DMS53 treated with DMSO at 0.1 percent for 48 hours (cell line): ENCODE data around the gene AGBL3.
"Not testable (repeated sequence)": the region's sequence is repeated elsewhere in the genome, so short reads cannot be mapped to it uniquely, and the experiment has no call there.

Experiments
- DNase-seq: peaks from one replicate; lab custom pipeline; 2025; ENCODE audit not compliant: unreplicated experiment; lab: John Stamatoyannopoulos, UW

AGBL3 gene

DNA sequence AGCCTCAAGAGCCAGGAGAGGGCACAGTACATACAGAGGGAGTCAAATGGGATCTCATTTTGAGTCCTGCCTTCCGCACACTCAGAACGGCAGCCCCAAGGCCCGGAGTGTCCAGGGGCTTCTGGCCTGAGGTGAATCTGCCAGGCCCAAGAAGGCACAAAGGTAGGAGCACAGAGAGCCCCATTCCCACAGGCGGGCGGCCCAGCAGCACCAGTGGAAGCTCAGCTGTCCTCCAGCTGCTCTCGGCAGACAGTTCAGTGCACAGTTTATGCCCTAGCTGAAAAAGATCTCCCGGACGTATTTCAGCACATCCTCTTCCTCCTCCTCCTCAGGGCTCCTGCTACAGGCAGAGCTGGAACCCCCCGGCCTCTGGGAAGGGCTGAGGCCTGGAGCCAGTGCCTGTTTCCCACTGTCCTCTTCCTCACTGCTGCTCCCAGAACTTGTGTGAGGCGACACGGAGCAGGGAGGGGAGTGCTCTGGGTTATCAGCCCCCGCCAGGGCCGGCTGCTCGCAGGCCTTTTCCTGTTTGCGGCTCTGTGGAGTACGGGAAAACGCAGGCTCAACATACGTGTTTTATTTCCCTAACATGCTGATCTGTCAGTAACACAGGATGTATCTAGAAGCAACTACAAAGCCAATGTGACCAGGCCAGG lies 180.2 kb downstream of the AGBL3 start:
- DNase-seq, result no peak

DNA sequence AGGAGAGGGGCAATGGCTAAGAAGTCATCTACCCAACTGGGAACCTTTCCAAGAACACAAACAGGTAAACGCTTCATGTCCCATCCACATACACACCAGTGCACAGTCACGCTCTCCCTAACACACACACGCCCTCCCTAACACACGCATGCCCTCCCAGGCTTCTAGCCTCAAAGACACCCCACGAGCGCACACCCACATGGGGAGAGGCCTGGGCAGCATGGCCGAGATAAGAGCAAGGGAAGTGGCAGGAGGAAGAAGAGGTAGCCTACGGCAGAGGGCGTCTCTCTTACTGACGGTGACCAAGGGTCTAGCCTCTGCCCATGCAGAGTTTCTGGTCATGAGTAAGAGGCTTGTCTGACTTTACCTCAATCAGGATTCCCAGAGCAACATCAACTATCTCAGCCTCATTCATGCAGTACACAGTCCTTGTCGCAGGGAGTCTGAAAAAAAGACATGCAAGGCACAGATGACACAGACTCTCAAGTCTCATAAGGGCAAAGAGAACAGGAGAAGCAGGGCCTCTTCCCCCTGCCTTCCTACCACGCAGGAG lies 181.1 kb downstream of the AGBL3 start:
- DNase-seq, result no peak

DNA sequence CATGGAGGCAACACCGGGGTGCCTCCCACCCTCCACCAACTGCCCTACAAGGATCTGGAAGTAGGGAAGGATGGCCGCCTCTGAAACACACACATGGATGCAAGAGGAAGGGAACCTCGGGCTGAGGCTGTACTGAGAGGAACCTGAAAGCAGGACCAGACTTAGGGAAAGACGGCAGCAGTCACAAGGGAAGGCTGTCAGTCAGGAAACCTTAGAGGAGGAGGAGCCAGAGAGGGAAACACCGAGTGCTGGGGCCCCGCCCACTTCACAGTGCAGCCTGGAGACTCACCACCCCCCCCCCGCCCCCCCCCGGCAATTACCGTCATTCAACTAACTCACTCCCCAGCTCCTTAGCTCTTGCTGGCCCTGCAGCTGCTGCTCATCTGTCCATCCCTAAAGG lies 181.7 kb downstream of the AGBL3 start:
- no peak for DNase-seq

DNA sequence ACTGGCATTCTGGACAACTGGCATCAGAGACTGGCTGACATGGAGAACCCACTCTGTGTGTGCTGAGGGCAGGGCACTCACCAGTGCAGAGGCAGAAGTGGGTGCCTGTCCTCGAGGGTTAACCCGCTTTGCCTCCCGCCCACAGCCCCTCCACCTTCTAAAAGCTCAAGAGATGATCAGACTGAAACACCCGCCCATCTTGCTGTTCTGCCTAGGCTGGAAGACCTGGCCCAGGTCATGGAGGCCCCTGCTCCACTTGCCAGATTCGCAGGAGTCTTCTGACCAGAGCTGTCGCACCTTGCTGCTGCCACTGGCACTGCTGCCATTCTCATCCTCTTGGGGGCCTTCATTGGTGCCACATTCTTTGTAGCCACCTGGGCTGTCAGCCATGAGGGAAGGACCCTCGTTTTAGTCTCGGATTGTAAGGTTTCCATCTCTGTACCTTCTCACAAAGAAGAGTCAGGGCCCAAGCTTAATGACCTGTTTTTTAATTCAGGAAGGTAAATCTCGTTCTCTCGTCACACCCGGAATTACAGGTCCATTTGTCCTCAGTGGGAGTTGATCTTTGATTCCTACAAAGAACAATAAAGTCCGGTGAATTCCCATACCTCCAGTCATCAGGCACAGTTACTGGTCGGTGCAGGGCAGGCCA lies 182.3 kb downstream of the AGBL3 start:
- no peak for DNase-seq

DNA sequence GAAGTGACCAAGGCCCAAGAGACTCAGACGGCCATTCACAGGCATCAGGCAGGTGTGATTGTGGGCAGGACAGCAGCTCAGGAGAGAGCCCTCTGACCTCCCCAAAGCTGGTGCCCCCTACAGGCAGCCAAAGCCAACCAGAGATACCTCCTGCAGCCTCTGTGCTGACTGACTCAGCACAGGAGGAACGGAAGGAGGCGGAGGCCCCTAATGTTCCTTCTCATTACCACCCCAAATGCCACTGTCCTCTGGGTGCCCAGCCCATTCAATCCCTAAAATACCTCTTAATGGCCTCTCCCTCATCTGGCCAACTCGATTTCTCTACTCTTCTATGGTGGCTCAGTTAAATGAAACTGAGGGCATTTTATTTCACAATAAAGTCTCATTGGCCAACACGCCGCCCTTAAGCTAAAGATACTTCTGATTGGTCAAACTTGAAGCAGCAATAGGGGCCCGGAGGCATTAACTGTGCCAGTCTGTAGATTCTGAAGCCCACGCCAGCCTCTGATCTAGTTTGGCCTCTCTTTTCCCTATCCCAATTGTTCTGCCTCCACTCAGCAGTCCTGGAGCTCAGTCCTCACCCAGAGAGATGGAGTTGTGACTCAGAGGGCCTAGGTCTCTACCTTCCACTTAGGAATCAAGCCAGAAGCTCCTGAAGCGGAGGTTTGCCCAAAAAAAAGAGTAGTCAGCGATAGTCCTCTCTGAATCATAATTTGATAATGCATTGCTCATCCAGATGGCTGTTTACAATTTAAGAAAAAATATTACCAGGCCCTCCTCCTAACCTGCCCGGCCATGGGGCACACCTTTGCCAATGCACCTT lies 183.0 kb downstream of the AGBL3 start:
- peak; percentile 9 for DNase-seq

DNA sequence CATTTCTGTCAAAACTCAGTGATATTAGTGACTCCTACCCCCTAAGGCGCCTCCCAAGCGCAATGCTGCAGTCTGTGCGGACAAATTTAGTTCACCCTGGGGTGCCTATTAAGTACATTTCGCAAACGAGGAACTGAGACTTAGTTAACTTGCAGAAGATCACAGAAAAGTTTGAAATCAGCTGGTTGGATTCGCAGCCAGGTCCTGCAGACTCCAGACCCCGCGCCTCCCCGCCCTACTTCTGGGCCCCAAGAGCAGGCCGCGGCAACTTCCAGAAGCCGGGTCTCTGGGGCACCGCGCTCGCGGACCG lies 183.6 kb downstream of the AGBL3 start:
- DNase-seq, result no peak

DNA sequence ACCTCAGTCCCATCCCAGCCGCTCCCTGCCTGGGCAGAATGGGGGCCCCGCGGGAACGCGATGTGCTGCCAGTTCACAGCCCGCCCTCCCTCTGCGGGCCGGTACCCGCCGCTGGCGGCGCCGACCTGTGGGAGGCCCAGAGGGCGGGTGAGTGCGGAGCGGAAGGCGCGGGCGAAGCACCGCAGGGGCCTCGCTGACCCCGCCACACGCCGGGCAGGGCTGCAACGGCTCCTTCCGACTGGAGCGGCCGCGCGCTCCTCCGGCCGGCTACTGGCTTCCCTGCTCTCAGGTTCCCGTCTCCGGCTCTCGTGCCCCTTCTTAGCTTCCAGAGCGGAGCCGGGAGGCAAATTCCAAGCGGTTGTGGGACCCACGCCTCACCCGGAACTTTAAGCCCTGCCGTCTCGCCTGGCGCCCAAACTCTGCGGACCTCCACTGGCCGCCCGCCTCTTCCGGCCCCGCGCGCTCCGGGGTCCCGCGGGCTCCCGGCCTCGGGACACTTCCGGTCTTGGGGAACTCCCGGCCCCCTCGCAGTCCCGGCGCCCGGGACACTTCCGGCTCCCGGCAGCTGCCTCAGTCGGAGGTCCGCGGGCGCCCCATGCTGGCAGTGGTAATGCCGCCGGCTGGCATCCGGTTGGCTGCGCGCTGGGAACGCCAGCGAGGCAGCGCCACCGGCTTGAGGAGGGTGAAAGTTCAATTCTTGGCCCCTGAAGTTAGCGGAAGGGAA lies 184.1 kb downstream of the AGBL3 start, which contains the start of gene CYREN:
TSS of gene CYREN (minus strand) at position 434 of the 724 bp plus-strand sequence. CDS start 1,785 bp downstream, outside the sequence.
- DNase-seq, result peak; percentile 96

DNA sequence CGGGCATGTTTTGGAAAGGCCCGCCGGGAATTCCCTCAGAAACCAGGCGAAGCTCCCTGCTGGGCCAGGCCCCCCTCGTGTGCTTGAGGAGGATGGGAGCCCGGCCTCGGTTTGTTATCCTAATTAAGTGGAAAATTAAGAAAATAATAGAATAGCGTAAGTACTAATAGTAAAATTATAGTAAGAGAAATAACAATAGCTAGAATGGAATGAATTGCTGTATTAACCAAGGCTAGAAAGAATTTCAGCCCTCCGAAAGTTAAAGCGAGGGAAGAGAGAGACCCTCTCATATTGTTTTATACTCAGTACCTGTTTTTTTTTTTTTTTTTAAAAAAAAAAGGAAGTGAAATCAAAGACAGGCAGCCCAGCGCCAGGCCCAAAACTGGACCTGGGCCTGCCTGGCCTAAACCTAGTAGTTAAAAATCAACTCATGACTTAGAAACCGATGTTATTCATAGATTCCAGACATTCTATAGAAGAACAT lies 184.7 kb downstream of the AGBL3 start:
- not testable (repeated sequence) for DNase-seq

DNA sequence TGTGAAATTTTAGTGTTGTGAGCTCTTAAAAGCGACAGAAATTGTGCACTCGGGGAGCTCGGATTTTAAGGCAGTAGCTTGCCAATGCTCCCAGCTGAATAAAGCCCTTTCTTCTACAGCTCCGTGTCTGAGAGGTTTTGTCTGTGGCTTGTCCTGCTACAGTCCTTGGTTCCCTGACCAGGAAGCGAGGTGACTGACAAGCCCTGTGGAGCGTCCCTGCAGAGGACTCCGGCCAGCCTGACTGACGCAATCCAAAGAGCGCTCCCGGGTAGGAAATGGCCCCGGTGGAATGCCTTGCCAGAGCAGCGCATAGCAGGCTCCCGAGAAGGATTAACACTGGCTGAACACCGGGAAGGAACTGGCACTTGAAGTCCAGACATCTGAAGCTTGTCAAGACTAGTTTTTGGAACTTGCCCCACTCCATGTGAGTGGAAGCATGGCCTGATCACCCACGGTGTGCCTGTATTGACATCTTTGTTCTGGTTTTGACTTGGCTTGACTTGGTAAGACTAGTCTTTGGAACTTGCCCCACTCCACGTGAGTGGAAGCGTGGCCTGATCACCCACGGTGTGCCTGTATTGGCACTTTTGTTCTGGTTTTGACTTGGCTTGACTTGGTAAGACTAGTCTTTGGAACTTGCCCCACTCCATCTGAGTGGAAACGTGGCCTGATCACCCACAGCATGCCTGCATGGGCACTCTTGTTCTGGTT lies 185.4 kb downstream of the AGBL3 start:
- DNase-seq, result not testable (repeated sequence)

DNA sequence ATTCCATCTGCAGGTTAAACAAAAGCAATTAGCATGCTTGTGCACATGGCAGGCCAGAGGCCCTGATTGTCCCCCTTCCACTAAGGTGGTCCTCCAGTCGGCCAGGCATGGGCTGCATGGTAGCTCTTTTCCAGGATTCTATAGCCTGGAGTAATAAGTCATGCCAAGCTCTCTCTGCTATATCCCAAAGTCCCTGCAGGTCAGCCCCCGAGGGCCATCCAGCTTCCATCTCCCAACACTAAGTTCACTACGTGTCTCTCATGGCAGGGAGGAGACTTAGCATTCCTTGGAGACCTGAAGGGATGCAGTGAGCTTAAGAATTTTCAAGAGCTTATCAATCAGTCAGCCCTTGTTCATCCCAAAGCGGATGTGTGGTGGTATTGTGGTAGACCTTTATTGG lies 187.6 kb downstream of the AGBL3 start:
- not testable (repeated sequence) for DNase-seq

DNA sequence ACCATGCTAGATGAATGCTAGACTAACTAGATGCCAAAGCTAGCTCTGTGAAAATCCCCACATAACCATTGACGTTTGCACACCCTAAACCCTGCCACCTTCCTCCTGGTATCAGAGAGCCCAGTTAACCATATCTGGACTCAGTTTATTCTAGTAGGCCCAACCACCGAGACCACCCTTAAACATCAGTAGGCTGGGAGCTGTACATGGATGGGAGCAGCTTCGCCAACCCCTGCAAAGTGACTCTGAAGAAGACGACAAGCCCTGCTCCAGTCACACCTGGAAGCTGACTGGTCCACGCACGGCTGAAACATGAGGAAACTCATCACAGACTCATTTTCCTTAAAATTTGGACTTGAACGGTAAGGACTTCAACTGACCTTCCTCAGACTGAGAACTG lies 188.6 kb downstream of the AGBL3 start:
- DNase-seq, result no peak

DNA sequence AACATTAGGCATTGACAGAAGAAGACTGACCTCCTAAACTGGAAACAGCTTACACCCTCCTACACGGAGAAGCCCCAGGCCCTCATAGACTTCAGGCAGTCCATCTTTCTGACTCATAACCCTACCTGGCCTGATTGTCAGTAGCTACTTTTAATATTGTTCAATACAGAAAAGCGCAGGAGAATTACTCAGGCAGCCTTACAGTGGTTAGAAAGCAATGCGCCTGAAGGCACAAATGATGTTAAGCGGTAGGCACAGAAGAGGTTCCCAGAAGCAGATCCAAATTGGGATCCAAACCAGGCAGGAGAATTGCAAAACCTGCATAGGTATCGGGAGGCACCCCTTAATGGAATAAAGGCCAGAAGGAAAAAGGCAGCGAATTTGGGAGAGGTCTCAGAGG lies 189.6 kb downstream of the AGBL3 start:
- DNase-seq, result no peak

DNA sequence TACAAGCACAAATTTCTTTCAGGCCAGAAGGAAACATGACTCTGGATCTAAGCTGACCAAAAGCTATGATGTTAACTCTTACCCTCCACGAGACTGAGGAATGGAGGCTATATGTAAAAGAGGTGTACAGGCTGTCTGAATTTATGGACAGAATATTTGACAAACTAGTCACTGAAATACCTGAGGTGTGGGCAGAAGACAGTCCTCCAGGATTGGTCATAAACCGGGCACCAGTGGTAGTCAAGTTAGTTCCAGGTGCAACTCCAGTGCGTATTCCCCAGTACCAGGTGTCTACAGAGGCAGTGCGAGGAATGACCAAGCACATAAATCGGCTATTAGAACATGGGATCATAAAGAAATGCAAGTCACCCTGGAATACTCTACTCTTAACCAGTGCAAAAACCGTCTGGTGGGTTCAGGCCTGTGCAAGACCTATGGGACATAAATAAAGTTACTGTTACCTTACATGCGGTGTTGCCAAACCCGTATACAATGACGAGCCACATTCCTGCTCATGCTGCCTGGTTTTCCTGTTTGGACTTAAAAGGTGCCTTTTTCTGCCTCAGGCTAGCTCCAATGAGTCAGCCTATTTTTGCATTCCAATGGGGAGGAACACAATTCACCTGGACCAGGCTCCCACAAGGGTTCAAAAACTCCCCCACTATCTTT lies 190.9 kb downstream of the AGBL3 start:
- no peak for DNase-seq

DNA sequence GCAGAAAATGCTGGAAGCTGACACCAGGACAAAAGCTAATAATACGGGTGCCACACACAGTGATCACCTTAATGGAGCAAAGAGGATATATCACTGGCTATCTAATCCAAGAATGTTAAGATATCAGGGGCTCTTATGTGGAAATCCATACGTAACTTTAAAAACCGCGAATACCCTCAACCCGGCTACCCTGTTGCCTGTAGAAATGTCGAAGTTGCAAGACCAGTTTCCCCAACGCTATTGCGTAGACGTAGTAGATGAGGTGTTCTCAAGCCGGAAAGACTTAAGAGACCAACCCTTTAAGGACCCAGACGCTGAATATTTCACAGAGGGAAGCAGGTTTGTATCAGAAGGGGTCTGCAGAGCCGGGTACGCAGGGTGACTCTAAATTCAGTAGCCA lies 192.1 kb downstream of the AGBL3 start:
- DNase-seq, result no peak

DNA sequence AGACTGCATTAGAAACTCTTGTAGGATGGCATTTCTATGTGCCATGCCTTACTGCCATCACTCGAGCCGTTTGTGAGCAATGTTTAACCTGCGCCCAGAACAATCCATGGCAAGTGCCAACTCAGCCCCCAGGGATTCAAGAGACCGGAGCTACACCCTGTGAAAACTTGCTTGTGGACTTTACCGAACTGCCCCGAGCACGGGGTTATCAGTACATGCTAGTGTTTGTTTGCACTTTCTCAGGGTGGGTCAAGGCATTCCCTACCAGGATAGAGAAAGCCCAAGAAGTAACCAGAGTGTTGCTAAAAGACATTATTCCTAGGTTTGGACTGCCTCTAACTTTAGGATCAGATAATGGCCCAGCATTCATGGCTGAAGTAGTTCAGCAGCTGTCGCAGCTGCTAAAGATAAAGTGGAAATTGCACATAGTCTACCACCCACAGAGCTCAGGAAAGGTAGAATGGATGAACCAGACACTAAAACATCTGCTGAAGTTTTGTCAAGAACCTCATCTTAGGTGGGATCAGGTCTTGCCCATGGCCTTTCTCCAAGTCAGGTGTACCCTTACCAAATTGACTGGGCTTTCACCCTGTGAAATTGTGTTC lies 193.1 kb downstream of the AGBL3 start:
- DNase-seq, result no peak

DNA sequence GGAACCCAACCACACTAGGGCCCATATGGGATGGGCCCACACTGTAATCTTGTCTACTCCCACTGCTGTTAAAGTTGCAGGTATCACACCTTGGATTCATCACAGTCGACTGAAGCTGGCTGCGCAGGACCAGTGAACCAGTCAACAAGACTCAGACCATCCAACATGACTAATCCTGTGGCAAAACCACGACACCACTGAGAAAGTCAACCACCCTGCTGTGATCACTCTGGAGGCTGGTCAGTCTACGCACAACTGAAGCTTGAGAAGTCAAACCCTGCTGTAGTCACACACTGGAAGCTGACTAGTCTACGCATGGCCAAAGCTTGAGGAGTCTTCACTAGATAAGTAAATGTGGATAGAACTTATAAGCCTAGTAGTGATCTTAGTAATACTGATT lies 193.8 kb downstream of the AGBL3 start:
- no peak for DNase-seq

DNA sequence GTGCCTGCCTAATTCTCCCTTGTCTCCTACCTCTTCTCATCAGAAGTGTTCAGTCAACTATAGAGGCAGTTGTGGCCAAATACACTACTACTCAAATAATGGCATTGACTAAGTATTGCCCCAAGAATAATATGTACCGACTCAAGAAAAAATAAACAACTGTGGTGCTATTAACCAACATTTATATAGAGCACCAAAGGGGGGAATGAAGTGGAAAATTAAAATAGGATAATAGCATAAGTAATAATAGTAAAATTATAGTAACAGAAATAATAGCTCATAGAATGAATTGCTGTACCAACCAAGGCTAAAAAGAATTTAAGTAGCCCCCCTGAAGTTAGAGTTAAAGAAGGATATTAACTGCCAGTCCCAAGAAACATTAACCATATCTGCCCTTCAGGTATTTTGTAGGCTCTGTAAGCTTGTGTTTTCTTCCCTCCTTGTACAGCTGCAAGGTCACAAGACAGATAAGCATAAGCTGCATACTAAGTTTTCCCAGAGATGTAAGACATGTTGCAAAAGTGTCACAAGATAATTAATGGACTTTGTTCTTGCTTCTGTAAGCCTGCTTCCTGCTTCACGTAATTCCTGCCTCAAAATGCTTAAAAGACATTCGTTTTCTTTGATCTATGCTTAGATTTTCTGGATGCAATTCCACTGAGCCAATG lies 195.1 kb downstream of the AGBL3 start:
- no peak for DNase-seq

DNA sequence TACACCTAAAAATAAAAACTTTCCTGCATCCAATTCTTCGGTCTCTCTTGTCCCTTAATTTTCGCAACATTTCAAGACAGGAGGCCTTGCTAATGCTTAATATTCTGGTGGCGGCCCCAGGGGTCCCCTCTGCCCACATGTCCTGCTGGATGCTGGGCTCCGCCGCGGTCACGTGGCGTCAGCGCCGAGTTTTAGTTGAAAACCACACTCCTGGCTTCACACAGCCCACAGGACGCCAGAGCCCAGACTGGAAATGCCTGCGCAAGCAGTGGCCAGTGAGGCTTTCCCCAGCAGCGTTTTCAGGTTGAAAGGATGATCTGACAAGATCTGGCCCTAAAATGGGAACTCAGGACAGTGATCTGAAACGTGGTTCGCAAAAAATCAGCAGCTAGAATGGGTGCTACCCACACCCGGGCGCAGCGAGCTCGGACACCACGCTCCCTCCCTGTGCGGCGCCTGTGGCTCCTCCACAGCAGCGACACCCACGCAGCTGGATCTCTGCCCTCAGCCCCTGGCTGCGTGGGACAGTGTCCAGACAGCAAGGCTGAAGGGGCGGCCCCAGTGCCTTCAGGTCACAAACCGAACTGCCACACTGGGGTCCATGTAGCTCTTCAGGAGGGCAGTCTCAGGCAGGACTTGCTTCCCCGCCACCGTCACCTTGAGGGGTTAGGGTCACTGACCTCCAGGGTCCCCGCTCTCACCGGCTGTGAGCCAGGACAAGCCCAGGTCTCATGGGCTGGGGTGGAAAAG lies 195.8 kb downstream of the AGBL3 start:
- DNase-seq, result no peak
